Activated CD4-positive, alpha-beta T cell treated with anti-CD3 and anti-CD28 coated beads, Interleukin-10, Interleukin-2, amounts not matched to agents 100 ng/mL and 50 ng/mL, durations not matched to agents 16 hours and 8 hours (primary cell): ENCODE data around the gene ITGB2.

ENCODE experiments used
- DNase-seq: peaks from one replicate; pipeline ENCODE4 v3.0.0-alpha.2; 2020

Gene ITGB2

DNA sequence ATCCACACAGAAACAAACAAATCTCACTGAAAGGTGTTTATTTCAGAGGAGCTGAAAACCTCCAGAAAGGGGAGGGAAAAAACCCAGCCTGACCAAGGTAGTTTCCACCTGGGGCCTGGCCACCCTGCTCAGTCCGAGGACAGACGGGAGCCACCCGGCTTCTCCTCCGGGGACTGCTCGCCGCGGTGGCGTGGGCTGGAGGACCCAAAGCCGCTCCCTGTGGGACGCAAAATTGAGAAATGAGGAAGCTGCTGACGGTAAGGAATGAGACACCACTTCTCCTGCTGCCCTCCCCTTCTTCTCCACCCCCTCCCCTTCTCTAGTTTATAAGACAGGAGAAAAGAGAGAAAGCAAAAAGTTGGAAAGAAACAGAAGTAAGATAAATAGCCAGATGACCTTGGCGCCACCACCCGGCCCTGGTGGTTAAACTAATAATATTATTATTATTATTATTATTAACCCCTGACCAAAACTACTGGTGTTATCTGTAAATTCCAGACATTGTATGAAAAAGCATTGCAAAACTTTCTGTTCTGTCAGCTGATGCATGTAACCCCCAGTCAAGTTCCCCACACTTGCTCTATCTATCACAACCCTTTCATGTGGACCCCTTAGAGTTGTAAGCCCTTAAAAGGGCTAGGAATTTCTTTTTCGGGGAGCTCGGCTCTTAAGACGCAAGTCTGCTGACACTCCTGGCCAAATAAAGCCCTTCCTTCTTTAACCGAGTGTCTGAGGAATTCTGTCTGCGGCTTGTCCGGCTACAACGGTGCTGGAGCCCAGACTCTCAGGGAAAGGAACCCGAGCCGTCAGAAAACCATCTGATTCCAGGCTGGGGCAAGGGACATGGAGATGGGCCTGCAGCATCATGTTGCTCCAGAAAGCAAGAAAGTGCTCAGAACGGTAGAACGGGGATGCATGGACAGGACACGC is 12.5 kb downstream of the ITGB2 start:
- DNase-seq = no peak

DNA sequence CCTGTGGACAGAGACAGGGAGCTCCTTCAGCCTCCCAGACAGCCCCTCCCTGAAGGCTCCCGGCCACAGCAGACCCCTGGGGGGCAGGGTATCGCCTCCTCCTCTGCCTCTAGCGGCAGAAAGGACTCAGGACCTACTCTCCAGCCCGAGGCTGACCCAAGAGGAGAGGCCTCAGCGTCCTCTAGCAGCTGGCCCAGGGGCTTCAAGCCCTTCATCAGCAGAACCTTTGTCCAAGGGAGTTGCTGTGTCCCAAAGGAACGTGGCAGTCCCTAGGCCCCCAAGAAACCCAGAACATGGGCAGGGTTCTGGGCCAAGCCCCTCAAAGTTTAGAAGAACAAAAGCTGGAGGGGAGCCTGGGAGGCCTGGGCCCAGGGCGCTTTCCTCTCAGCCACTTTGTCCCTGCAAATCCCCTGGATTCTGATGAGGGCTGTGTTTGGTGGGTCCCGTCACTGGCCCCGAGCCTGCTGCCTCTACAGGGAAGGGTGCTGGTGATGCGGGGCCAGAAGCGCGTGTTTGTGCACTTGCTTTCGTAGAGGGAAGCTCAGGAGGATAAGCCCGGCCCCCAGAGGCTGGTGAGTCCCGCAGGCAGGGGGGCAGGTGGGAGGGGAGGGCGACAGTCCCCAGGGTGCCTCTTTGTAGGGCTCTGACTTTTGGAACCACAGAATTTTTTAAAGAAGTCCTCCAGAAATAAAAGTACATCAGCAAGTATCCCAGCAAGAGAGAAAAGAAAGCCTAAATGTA is 13.3 kb downstream of the ITGB2 start:
- no peak for DNase-seq

DNA sequence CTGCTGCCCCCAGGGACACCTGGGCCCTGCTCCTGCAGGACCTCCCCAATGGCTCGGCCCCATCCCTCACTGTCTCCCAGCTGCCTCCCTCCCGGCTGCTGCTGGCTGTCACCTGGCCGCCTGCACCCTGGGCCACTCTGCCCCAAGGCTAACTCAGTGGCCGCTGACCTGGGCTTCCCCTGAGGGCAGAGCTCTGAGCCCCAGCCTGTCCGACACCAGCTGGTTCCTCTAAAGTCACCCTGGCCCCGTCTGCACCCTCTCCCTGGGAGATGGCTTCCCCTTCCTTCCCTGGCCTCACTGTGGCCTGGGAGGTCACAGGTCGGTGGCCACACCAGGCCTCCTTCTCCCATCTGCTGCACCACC is 15.0 kb downstream of the ITGB2 start:
- DNase-seq = no peak

DNA sequence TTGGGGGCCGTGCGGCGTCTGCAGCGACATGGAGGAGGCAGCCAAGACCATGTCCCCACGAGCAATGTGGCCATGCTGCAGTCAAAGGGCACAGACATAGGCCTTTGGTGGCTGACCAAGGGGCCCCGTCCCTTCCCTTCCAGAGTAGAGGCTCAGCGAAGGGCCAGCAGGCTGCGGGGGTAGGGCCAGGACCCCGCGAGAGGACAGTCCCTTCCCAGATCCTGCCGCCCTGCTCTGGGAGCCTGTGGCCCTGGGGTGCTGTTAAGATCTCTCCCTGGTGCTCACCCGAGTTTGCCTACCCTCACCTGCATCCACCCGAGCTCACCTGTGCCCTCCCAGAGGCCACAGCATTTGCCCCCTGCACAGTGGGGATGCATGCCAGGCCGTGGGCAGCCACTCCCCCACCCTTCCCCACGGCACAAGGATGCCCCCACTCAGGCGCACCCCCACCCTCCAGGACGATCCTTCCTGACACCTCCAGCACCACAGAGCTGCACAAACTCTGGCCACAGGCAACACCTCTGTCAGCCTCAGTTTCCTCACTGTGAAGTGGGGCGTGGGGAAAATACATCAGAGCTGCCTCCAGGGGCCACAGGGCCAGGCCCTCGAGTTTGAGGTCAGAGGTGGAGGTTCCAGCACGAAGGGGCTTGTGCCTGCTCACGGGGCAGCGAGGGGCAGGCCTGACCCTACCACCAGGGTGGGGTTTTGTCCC is 15.5 kb downstream of the ITGB2 start:
- no peak for DNase-seq

DNA sequence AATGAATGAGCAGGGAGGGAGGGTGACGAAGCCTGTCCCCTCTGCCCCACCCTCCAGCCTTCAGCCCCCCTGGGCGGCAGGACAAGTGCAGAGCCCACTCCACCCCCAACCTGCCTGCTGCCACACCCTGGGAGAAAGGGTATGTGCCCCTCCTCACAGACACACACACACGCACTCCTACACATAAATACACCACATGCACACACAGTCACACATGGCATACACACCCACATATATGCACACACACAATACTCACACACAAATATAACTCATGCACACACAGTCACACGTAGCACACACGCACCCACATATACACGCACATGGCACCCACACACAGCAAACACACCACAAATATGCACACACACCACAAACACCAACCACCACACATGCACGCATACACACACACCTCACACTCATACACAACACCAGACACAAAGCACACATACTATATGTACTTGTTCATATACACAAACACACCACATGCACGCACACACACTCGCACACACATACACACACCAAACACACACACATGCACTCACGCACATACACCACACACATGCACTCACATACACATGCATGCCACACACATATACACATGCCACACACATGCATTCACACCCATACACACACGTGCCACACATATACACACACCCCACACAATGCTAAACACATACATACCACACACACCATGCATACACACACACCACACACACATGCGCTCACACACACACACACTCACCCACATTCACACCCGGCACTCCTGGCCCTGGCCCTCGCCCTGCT is 16.4 kb downstream of the ITGB2 start:
- DNase-seq = no peak

DNA sequence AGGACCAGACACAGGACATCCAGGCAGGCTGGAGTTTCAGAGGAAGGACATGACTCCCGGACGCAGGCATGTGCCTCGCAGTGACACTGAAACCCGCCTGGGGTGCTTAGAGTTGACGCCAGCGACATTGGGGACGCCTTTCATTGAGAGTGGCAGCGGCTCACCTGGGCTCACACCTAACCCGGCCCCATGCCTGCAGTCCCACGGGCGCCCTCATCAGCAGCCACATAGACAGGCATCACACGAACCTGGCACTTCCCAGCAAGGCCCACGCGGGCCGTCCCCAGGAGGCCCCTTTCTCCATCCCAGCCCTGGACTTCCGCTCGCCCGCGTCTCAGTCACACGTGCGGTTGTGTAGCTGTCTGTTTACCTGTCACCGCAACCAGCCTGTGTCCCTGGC is 17.0 kb downstream of the ITGB2 start:
- DNase-seq = no peak

DNA sequence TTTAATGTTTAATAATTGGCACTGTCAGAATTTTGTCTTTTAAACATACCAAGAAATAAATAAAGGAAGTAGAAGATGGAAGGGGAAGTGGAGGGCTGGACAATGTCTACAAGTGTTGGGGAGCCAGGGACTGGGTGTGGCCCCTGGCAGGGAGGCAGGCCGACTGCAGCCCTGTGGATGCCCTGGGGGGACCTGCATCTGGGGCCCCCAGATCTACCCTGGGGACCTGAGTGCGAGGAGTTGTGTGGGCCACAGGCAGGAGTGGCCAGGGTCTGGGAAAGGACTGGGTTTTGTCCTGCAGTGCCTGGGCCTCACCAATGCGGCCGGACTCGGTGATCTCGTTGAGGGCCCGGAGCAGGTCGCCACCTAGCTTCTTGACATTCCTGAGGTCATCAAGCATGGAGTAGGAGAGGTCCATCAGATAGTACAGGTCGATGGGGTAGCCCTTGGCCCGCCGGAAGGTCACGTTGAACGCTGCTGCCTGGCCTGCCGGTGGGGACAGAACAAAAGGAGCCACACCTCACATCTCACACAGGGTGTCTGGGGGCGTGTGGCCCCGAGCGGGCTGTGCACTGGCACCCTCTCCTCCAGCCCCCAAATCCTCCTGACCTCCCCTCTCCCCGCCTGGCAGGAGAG is 17.5 kb downstream of the ITGB2 start:
- no peak for DNase-seq

DNA sequence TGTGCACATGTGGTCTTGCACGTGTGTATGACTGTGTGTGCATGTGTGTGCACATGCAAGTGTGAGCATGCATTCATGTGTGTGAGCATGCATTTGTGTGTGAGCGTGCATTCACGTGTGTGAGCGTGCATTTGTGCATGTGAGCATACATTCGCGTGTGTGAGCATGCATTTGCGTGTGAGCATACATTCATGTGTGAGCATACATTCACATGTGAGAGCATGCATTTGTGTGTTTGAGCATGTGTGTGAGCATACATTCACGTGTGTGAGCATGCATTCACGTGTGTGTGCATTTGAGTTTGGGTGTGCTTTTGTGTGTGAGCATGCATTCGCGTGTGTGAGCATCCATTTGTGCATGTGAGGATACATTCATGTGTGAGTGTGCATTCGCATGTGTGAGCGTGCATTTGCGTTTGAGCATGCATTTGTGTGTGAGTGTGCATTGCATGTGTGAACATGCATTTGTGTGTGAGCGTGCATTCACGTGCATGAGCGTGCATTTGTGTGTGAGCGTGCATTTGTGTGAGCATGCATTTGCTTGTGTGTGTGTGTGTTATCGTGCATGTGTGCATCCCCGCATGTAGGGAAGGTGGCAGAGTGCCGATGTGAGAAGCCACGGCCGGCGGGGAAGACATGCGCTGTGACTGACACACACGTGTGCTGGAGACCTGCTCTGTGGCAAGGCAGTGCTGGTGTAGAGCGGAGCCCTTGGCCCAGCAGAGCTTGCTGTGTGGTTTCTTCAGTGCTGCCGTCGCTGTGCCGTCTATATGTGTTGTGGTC is 18.2 kb downstream of the ITGB2 start:
- DNase-seq = no peak

DNA sequence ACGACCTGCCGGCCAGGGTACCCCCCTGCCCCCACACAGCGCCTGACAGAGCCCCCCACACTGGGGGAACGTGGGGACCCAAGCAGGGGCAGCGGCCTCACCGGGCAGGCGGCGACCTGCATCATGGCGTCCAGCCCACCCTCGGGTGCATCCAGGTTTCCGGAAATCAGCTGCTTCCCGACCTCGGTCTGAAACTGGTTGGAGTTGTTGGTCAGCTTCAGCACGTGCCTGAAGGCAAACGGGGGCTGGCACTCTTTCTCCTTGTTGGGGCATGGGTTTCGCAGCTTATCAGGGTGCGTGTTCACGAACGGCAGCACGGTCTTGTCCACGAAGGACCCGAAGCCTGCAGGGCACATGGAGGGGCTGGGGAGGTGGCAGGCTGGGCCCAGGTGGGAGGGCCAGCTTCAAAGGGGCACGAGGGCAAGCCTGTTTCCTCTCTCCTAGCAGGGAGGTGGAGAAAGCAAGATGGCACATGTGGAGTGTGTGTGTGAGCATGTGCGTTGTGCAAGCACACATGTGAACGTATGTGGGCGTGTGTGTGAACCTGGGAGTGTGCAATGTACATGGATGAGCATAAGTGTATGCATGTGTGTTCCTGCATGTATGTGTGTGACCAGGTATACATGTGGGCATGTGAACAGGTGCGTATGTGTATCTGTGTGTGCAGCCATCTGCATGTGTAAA is 19.2 kb downstream of the ITGB2 start:
- no peak for DNase-seq

DNA sequence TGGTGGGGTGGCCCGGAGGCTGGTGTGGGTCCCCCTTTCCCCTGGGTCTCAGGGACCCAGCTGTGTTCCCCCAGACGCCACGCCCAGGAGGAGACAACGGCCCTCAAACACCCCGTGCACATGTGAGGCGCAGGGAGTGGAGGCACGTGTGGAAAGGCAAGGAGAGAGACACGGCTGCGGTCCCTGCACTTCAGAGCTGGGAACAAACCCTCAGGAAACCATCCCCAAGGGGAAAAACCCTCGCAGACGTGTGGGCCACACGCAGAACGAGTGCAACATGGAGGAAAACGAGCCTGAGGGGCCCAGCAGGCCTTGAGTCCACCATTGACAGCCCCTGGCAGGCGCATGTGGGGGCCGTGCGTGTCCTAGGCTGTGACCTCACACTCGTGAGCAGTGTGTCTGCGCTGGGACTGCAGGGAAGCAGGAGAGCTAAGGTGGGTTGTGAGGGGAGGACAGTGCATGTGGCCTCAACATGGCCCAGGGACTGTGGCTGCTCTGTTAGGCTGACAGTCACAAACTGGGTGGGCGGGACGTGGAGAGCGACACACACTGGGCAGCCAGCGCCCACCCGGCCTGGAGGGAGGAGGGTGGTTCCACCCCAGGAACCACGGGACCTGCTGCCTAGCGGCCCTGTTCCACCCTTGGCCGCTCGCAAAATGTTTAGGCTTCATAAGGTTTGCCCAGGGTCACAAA is 20.0 kb downstream of the ITGB2 start:
- DNase-seq = no peak

DNA sequence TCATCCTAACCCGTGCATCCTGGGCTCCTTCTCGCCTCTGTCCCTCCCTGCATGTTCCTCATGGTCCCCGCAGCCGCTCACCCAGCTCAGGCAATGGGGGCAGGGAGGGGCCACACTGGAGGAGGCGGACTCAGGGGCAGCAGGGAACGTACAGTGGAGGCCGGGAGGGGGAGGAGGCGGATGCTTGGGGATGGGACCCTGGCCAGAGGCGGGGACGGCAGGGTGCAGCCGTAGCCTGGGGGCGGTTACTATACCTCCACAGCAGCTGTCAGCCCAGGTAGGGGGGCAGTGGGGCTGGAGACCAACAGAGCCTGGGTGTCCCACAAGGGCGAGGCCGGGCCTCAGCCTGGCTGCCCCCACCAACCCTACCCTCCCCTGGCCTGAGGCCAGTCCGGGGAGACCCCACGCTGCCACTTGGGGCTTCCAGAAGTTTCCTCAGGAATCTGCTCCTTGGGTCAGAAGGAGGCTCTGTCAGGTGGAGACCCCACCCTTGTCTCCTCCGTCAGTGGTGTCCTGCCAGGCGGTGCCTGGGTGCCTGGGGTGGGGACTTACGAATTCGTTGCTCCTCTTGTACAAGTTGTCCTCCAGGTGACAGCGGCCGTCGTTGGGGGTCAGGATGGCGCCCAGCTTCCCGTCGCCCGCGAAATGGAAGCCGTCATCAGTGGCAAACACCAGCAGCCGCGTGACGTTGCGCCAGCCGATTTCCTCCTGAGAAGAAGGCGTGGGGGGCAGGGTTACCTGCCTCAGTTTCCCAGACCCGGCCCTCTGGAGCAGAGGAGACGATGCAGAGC is 20.7 kb downstream of the ITGB2 start:
- no peak for DNase-seq

DNA sequence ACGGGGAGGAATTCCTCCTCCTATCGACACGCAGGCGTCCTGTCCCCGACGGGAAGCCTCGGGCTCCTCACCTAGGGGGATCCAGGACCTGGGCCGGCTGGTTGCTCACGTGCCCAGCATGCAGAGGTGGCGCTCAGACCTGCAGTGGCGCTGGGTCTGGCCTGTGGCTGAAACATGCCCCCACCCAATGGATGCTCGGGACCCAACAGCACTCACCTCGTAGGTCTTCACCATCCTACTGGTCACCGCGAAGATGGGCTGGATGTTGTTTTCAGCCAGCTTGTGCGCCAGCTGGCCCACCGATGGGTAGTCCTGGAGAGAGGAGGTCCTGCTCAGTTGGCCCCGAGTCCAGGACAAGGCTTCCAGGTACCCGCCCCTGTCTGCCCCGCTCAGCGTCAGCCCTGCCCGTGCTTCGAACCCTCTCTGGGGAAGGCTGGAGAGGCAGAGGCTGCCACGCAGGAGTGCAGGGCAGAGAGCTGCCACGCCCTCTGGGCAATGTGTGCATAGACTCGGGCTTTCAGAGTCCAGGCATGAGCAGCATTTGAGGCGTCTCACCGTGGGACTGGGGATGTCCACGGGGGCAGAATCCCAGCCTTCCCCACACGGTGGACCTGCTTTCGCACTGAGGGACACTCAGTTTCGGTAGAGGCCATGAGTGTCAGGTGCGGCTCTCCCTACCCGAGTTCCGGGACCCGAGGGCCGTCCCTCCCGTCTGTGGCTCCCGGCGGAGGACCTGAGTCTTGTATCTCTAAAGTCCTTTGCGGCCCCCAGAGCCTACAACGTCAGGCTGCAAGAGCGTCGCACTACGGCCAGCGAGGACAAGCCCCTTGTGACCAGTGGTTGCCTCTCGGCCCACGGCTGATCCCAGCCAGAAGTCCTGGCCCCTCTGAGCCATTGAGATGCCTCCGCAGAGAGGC is 21.6 kb downstream of the ITGB2 start:
- DNase-seq = no peak

DNA sequence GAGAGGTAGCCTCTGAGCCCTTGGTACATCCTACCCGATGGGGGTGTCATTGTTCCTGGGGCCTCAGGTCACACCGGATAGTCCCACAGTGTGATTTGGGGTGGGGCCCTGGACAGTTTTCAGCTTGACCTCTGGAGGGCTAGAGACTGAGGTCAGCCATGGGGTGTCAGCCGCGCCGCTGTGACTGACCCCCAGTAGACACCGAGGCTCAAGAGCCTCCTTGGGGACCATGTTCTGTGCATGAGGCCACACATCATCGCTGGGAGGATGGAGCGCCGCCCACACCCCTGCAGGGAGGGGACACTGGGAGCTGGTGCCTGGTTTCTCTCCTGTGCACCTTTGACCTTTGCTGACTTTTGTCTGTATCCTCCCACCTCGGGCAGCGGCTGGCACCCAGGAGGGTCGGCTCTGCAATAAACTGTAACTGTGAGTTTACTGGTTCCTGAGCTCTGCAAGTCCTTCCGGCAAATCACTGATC is 22.6 kb downstream of the ITGB2 start:
- no peak for DNase-seq

DNA sequence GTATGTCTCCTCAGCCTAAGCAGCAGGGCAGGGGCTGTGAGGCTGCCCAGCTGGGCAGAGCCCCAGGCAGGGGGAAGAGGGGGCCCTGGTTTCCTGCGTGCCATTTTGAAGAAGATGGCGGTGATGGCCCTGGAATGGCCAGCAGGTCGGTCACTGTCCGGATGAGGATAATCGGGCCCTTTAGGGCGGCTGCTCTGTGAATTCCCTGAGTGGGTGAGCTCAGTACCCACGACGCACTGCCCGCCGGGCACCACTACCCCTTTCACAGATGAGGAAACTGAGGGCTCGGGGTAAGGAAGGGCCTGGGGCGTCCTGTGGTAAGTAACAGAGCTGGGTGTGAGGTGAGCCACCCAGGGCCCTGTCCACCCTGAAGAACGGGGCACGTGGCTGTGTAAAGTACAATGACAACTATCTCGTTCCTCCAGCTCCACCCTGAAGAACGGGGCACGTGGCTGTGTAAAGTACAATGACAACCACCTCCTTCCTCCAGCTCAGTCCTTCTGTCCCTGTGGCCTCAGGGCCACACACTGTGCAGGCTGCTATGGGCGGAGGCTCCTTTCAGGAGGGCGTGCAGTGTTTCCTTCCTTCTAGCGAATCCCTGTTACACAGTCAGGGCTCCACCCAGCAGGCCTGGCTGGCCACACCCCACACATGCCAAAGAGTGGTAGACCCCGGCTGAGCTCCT is 23.2 kb downstream of the ITGB2 start:
- DNase-seq = no peak

DNA sequence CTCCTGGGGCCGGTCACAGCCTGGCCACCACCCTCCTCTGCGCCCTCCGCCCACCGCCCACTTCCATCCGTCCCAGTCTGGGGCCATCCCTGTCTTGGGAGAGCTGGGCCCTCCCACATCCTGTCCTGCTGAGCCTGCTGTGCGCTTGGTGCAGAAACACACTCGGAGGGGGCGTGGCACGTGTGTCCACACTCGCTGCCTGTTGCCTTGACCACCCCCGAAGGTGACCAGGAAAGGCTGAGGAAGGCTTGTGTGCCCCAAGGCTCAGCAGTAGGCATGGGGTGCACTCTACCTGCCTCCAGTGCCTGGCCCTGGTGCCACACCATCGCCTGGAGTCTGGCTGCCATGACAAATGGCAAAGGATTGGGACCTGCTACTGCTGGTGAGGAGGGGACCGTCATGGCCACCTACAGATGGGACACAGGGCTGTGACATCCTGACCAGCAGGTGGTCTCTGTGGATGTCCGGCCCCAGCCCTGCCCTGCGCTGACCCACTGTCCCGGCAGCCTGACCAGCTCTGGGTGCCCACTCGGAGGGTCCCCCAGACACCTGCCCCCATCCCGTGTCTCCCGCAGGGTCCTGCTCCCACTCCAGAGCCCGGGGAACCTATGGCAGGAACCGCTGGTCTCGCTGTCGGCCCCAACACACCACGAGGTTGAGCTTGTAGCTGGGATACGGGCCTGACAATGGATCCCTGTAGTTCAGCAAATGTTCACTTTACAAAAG is 24.0 kb downstream of the ITGB2 start:
- no peak for DNase-seq

DNA sequence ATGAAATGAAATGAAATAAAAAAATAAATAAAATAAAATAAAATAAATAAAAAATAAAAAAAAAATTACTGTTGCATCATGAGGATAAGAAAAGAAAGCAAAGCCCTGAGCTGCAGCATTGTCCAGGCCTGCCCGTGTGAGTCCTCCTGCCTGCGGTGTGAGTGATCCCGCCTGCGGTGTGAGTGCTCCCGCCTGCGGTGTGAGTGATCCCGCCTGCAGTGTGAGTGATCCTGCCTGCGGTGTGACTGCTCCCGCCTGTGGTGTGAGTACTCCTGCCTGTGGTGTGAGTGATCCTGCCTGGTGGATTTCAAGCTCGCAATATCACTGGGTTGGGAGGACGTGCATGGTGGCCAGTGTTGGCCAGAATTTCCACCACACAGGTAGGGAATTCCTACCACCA is 24.8 kb downstream of the ITGB2 start:
- DNase-seq = no peak
